Hippocampal formation (tissue), 2 donors: ENCODE results near the gene LRIT3.

Experiments
- DNase-seq, 2 donors: peaks; one replicate each; lab custom pipeline; 2025; lab: John Stamatoyannopoulos, UW

The LRIT3 gene, protein sequence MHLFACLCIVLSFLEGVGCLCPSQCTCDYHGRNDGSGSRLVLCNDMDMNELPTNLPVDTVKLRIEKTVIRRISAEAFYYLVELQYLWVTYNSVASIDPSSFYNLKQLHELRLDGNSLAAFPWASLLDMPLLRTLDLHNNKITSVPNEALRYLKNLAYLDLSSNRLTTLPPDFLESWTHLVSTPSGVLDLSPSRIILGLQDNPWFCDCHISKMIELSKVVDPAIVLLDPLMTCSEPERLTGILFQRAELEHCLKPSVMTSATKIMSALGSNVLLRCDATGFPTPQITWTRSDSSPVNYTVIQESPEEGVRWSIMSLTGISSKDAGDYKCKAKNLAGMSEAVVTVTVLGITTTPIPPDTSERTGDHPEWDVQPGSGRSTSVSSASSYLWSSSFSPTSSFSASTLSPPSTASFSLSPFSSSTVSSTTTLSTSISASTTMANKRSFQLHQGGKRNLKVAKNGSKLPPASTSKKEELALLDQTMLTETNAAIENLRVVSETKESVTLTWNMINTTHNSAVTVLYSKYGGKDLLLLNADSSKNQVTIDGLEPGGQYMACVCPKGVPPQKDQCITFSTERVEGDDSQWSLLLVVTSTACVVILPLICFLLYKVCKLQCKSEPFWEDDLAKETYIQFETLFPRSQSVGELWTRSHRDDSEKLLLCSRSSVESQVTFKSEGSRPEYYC

DNA sequence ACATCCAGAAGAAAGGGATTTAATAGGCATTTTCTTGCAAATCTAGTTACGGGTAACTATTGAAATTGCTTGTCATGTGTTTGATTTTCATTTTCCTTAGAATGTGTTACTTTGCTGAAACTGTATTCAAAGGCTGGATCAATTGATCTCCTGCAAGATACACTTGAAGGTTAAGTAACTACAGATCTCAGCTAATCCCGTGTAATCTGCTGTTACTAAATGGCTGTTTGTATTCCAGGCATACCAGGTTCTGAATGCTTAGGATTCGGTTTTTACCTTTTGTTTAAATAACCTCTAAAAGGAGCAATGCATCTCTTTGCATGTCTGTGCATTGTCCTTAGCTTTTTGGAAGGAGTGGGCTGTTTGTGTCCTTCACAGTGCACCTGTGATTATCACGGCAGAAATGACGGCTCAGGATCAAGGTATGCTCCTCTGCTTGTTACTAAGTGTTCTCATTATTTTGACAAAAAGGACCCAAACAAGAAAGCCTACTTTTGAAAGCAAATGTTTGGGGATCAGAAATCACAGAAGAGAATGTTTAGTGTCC is at the start of gene LRIT3:
LRIT3 (plus strand) TSS at position 212 of the 547 bp plus-strand sequence; CDS start at position 307, 95 bp downstream.
- no peak for DNase-seq

DNA sequence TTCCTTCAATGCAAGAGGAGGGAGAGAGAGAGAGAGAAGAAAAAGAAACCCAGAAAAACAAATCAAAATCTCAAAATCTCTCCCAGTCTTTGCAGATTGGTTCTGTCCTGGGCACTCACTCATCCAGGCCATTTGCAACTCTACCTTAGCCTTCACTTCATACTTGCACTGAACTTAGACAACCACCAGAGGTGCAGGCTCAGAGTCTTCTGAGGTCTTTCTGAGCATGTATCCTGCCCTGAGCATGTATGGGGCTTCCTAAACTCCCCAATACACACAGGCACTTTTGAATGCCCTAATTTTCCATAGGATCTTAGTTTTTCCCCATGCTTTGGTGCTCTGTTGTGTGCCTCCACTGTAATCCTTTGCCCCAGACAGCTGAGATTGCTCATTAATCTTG is 49.0 kb upstream of the LRIT3 start:
- no peak for DNase-seq

DNA sequence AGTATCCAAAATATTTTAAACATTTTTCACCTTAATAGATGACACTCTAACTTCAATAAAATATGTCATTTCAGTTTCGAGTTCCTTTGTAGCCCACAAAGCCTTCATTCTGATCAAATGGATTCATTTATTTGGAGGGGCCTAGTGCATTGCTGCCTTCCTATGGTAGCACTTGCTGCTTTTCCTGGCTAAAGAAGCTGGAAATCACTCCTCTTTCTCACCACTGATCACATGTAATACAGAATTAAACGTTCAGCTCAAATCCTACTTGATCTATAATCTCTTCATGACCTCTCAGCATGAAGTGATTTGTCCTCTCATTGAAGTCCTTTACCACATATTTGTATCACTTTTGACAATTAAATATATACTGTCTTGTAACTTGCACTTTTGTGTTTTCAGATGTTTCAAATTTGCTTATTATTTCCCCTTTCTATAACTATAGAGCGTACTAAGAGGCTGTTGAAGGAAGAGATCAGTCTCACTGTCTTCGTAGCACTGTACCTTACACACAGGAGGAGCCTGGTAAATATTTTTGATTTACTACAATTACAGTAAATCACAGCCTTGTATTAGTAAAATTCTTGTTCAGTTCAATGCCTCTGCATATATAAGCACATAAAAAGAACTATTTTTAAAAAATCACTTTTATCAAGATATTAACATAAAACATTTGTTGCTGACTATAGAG is 46.7 kb upstream of the LRIT3 start:
- DNase-seq, result no peak

DNA sequence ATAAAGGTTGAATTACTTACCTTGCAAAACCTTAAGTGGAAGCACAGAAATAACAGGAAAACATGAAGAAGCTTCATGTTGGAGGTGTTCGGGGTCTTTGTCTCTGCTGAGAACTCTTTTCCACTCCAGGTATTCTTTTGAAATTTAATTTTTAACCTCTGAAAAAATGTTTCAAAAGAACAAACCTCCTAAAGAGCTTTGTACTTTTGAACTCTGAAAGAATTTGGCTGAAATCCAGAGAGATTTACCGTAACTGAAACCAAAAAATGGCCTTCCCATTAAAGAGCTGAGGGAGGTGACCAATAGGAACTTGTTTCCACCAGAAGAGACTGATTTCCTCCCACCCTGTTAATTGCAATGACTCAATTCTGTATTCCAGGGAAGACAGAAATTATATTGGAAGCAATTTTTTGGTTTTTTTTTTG is 46.0 kb upstream of the LRIT3 start, which contains the start of gene CFI:
CFI (minus strand) TSS at position 105 of the 425 bp plus-strand sequence; CDS start at position 77, 28 bp downstream.
- DNase-seq, result no peak

GRCh38 chr4:109803924-109804571 is 43.9 kb upstream of the LRIT3 start:
- no peak for DNase-seq

DNA sequence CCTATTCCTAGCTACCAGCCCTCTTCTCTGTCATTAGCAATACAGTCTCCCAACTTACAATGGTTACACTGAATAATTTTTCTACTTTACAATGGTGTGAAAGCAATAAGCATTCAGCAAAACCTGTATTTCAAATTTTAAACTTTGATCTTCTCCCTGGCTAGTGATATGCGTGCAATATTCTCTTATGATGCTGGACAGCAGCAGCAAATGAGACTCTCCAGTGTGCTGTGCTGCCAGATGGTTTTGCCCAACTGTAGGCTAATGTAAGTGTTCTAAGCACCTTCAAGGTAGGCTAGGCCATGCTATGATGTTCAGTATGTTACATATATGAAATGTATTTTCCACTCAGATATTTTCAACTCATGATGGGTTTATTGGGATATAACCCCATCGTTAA is 38.3 kb upstream of the LRIT3 start:
- DNase-seq, result no peak

- no peak for DNase-seq
Measured at GRCh38 chr4:109810552-109811387, 37.1 kb upstream of the LRIT3 start.

- DNase-seq, result no peak
Measured at GRCh38 chr4:109811707-109812106, 36.2 kb upstream of the LRIT3 start.

DNA sequence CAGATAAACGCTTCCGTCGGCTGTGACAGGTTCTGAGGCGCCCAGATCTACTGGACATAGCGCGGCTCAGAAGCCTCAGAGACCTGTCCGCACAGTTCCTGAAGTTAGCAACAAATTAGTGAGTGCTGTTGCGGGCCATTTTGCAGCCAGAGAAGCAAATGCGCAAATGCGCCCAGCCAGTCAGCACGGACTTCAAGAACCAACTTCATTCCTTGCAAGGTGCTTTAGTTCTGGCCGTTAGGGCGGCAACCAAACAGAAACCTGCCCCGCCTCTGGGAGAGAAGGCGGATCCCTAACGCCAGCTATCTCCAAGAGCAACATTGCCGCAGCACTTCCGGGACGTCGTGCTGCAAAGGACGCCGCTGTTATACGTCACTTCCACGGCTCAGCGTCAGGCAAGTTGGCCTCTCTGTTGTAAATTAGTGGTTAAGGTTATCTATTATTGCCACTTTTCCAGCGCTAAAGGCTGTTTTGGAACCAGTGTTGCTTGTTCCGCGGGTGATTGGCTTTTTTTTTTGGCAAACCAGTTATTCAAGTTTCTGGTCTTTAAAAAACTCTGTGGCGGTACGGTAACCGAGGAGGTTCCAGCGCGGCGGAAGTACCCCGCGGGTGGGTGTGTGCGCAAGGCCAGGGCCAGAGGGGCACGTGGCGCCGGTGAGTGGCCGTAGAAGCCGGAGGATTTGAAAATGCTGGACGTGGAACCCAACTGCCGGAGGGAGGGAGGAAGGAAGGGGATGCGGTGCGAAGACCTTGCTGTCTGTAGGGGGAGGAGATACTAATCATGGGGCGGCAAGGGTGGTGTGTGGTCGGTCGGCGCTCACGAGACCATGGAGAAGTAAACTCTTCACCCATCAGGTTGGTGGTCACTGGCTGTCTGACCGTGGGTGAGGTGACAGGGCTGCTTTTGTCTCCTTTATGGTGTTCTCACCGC is 32.5 kb upstream of the LRIT3 start, which contains the start of gene GAR1:
GAR1 (plus strand) TSS at position 612 of the 931 bp plus-strand sequence. CDS start 403 bp downstream, outside the sequence.
- DNase-seq, result peak; percentile 84 to 87

- no peak for DNase-seq
Measured at GRCh38 chr4:109816082-109816442, 31.8 kb upstream of the LRIT3 start.

GRCh38 chr4:109816894-109817293 is 31.0 kb upstream of the LRIT3 start:
- DNase-seq, result no peak

- DNase-seq, result no peak
Measured at GRCh38 chr4:109818268-109818667, 29.6 kb upstream of the LRIT3 start.

DNA sequence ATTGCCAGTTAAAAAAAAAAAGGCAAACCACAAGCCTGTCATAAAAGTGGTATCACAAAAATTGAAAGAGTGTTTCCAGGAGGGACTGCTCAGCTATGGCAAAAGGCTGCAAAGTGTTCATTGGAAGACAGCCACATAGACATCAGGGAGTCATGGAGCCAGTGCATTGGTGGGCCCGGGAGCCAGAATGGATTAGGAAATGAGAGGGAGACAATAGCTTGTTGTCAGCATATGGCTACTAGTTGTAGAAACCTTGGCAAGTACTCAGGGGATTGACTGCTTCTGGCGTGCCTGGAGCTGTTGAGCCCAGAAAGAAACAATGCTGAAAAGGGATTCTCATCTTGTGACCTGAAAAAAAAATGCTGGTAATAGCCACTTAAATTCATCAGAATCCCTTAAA is 27.3 kb upstream of the LRIT3 start:
- DNase-seq, result peak; percentile 19 to 63

DNA sequence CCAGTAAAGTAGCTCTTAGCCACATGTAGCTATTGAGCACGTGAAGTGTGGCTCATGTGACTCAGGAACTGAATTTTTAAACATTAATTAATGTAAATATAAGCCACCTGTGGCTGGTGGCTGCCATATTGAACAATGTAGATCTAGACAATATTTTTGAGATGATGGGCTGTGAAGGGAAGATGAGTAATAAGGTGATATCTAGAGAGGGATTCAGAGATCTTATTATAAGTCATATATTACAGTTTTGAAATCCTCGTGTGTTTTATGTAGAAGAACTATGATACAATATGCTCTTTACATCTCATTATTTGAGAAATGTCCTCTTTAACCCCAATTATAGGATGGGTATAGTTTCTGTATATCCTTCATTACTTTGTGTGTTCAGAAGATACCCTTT is 26.7 kb upstream of the LRIT3 start:
- no peak for DNase-seq

DNA sequence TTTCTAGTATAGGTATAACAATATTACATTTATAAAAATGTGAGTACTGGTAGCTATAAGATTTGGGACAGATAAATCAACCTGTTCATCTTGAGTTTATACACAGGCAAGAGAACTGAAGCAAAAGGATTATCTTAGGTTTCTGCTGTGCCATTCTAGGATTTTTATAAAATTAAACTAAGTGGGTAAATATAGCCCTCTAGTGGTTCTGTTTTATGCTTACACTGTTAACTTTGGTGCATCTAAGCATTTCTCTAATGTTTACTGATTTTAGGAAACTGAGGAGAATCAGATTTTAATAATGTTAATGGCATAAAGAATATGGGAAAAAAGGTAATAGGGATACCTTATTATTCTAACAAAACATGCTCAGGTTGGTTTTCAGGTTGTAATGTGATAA is 21.2 kb upstream of the LRIT3 start:
- DNase-seq, result peak in 1 of 2 donors; percentile 50

GRCh38 chr4:109827672-109828071 is 20.2 kb upstream of the LRIT3 start, which contains the start of gene RRH:
Gene RRH (plus strand): TSS chr4:109827972. CDS start chr4:109828028, 56 bp downstream.
- DNase-seq, result no peak

GRCh38 chr4:109833756-109834155 is 14.2 kb upstream of the LRIT3 start:
- no peak for DNase-seq

DNA sequence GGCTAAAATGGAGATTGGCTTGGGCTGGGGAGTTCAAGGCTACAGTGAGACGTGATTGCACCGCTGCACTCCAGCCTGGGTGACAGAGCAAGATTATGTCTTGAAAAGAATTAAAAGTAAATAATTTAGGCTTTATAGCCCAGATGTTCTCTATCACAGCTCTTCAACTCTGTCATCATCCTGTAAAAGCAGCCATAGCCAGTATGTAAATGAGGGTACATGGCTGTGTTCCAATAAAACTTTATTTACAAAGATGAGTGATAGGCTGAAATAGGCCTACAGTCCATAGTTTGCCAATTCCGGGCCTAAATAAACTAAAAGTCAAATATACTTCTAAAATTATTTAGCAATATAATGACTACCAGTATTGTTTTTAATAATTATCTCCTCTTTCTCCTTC is 10.9 kb upstream of the LRIT3 start:
- no peak for DNase-seq

- DNase-seq, result no peak
Measured at GRCh38 chr4:109846395-109847098, 1.4 kb upstream of the LRIT3 start.
